Urinary bladder (tissue), 4 donors: ENCODE data around the gene AATF. TPM values are rescaled to one million over a fixed set of nuclear protein-coding genes. Genes with fewer than 3 reads are reported as not detected.

Experiments used
- DNase-seq: peaks from one replicate; pipeline ENCODE4 v3.0.0-alpha.2; 2015; ENCODE audit errors: extremely low spot score
- H3K27ac ChIP-seq: one replicate; pipeline ENCODE4 v1.5.1; 2013; ENCODE audit warnings: low read depth, mild to moderate bottlenecking, moderate library complexity
- H3K36me3 ChIP-seq: one replicate; pipeline ENCODE4 v1.6.1; 2013; ENCODE audit warnings: mild to moderate bottlenecking, moderate library complexity; ENCODE audit not compliant: insufficient read depth
- H3K4me1 ChIP-seq: one replicate; pipeline ENCODE4 v1.6.1; 2013; ENCODE audit warnings: mild to moderate bottlenecking, moderate library complexity; ENCODE audit not compliant: insufficient read depth
- H3K4me3 ChIP-seq: one replicate; pipeline ENCODE4 v1.5.1; 2013; ENCODE audit warnings: low read depth, low read length
- WGBS: extraction: QIAGEN DNeasy Blood & Tissue Kit; methylation state at CpG from one replicate; pipeline ENCODE4 v1.1.7; 2013; 5-methylcytosine and 5-hydroxymethylcytosine counted together
- polyA plus RNA-seq: library from polyadenylated mRNA; stranded (reverse); fragments of 200-250 nt; gene quantifications from one replicate; pipeline ENCODE4 v1.2.3, GENCODE V29; 2013
- total RNA-seq: library from RNA; depleted of rRNA; stranded (reverse); fragments of >200 nt; gene quantifications from one replicate; pipeline ENCODE4 v1.2.3, GENCODE V29; 2014
- donor health status: healthy with polysubstance abuse.
- donor health status: healthy.

The AATF gene
- total RNA-seq (11.3 TPM), polyA plus RNA-seq (46.0 TPM)

DNA sequence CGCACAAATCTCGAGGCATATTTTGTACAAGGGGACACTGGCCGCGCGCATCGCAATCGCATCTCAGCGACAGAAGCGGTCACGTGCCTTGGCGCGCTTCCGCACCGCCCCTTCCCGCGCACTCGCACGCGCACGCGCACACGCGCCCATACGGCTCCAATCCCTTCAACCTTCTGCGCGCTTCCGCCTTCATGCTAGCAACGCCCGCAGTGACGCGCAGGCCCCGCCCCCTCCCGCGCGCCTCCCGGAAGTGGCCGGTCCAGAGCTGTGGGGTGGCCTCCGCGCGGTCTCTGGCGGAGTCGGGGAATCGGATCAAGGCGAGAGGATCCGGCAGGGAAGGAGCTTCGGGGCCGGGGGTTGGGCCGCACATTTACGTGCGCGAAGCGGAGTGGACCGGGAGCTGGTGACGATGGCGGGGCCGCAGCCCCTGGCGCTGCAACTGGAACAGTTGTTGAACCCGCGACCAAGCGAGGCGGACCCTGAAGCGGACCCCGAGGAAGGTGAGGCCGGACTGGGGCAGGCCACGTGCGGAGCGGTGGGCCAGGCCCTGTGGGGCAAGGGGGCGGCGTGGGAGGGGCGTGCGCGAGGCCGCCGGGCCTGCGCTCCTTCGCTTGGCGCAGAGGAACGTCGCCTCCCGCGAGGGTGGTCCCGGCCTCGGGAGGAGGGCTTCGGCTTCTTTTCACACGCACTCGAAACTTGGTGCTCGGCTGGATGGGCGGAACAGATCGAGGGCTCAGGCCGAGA is at the start of gene AATF:
Gene AATF, plus strand, starts transcription at position 238 of the 744 bp plus-strand sequence. Its CDS starts 172 bp downstream, at position 410.
- peak within 1 kb of the TSS; percentile 66 for H3K27ac ChIP-seq
- under 1% methylated on average over 90 of the region's 90 CpGs for WGBS
- peaks cover 2% of the 10 kb centered on the region for H3K4me1 ChIP-seq
- peak within 1 kb of the TSS; percentile 83 for H3K4me3 ChIP-seq
- peaks cover 4% of the 10 kb centered on the region for H3K36me3 ChIP-seq
- peak; percentile 80 for DNase-seq

DNA sequence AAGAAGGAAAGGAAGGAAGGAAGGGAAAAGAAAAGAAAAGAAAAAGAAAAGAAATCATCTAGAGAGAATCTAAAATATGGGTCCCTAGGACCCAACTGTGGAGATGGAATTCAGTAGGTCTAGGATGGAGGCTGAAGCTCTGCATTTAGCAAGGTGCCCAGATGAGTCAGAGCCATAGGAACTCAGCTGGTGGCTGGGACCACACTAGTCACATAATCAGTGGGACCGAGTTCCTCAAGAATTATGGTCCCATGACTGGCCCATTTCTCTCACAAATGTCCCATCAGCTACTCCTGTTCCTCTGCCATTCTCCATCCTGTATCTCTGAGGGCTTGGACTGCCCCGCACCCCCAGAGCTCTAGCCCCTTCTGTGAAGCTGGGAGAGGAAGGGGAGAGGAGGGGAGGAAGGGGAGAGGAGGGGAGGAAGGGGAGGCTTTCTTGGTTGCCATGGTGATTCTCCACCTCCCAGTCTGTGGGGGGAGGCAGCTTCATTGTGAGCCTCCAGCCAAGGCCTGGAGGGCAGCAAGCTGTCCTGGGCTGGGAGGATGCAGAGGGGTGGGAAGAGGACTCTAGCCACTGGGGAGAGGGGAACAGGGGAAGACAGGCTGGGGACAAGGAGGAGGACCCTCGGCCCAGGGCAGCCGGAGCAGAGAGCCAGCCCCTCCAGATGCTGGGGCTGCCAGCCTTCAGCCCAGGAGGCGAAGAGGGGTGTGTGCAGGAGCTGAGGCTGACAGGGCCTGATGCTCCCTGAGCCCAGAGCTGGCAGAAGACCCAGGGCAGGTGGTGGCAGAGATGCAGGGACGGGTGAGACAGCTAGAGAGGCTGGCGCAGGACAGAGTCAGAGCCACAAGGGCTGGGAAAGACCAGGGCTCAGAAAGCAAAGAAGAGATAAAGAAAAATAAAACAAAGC is 49.2 kb upstream of the AATF start:
- 57% methylated on average over 7 of the region's 7 CpGs for WGBS

GRCh38 chr17:36900160-36900512 is 48.6 kb upstream of the AATF start:
- no peak for DNase-seq
- Histone ChIP-seq H3K27ac (no peak overlapping the region), H3K4me1 (no peaks in the 10 kb centered on the region), H3K36me3 (no peaks in the 10 kb centered on the region), H3K4me3 (no peak overlapping the region)
- 57% methylated on average over 7 of the region's 7 CpGs for WGBS

More for the DNA sequence above, 49.2 kb upstream of the AATF start:
- Histone ChIP-seq H3K36me3 (no peaks in the 10 kb centered on the region), H3K27ac (no peak overlapping the region), H3K4me1 (no peaks in the 10 kb centered on the region), H3K4me3 (no peak overlapping the region)
- no peak for DNase-seq

GRCh38 chr17:36901506-36901905 is 47.2 kb upstream of the AATF start:
- Histone ChIP-seq H3K4me3 (no peak overlapping the region), H3K27ac (no peak overlapping the region), H3K4me1 (no peaks in the 10 kb centered on the region), H3K36me3 (no peaks in the 10 kb centered on the region)
- 42% methylated on average over 14 of the region's 14 CpGs for WGBS
- no peak for DNase-seq

GRCh38 chr17:36907407-36907806 is 41.3 kb upstream of the AATF start:
- DNase-seq, result no peak
- H3K36me3 ChIP-seq, result no peaks in the 10 kb centered on the region
- WGBS, result 47% methylated on average over 10 of the region's 10 CpGs
- H3K4me1 ChIP-seq, result peaks cover 2% of the 10 kb centered on the region
- no peak overlapping the region for H3K4me3 ChIP-seq
- no peak overlapping the region for H3K27ac ChIP-seq

DNA sequence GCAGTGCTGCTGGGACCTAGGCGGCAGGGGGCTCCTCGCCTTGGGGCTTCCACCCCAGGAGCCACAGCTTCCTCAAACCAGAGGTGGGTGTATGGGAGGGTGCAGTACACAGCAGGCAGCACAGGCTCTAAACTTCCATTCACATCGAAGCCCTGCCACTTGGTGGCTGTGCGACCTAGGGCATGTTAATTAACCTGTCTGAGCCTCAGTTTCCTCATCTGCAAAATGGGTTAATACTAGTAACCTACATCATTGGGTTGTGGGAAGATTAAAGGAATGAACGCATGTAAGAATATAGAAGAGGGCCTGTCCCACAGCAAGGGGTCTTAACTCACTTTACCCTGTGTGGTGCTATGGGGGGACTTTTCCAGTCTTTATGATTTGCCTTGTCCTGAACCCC is 38.2 kb upstream of the AATF start:
- WGBS, result 69% methylated on average over 5 of the region's 5 CpGs
- no peak for DNase-seq
- Histone ChIP-seq H3K4me3 (no peak overlapping the region), H3K36me3 (no peaks in the 10 kb centered on the region), H3K27ac (no peak overlapping the region), H3K4me1 (peaks cover 2% of the 10 kb centered on the region)

DNA sequence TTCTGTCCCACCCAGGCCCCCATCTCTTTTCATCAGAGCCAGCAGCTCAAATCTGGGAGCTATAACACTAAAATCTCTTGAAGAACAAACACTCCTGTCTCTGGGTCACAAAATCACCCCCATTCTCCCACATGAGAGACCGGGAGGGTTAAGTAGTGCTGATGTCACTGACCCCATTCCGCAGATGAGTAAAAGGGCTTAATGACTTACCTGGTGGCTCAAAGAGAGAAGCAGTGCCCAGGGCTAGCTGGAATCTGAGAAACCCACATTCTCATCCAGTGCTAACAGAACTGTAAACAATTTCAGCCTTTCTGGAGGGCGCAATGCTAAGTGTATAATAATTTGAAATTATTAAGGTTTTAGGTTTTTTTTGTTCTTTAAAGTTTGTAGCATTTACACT is 37.8 kb upstream of the AATF start:
- WGBS, result 55% methylated on average over 3 of the region's 3 CpGs
- H3K36me3 ChIP-seq, result no peaks in the 10 kb centered on the region
- no peak overlapping the region for H3K4me3 ChIP-seq
- no peak for DNase-seq
- H3K4me1 ChIP-seq, result peaks cover 2% of the 10 kb centered on the region
- H3K27ac ChIP-seq, result no peak overlapping the region

- H3K27ac ChIP-seq, result no peak overlapping the region
- no peaks in the 10 kb centered on the region for H3K36me3 ChIP-seq
- DNase-seq, result no peak
- 29% methylated on average over 5 of the region's 5 CpGs for WGBS
- H3K4me1 ChIP-seq, result no peaks in the 10 kb centered on the region
- H3K4me3 ChIP-seq, result no peak overlapping the region
These were observed 35.6 kb upstream of the AATF start for GRCh38 chr17:36913132-36913531.

DNA sequence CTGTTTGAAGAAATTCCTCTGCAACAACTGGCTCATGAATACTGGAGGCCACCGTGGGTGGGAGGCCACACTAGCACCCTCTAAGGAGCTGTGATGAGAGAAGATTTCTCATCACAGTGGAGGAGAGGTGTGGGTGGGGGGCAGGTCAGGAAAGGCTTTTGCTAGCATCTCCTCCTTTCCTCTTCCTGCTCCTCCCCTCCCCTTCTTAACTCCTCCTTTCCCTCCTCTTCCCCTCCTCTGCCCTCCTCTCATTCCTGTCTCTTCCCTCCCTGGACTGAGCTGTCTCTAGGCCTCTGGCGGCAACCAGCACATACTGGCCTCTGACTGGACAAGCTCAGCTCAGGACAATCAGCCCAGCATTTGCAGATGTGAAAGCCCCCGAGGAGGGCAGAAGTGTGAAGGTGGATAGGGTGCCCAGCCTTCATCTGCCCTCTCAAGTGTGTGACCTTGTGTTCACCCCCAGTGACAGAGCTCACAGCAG is 30.5 kb upstream of the AATF start:
- H3K36me3 ChIP-seq, result no peaks in the 10 kb centered on the region
- H3K4me3 ChIP-seq, result no peak overlapping the region
- H3K27ac ChIP-seq, result no peak overlapping the region
- DNase-seq, result no peak
- WGBS, result 29% methylated on average over 3 of the region's 3 CpGs
- no peaks in the 10 kb centered on the region for H3K4me1 ChIP-seq

DNA sequence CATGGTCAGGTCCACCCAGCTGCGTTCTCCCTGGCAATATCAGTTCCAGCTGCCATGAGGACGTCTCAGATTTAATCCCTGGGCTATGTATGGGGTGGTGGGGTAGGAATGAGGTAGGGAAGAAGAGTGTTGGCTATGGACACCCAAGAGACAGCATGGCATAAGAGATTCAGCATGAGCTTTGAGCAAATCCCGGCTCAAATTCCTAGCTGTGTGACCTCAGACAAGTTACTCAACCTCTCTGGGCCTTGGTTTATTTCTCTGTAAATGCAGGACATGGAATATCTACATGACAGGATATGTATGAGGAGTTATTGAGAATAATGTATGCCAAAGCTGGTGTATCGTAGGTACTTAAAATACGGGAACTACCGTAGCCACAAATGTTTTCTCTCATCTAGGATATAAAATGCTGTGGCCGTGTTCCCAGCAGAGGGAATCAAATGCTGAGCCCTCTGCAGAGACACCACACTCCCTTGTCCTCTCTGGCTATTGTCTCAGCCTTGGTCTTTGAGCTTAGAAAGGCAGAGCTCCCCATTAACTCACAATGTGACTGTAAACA is 29.3 kb upstream of the AATF start:
- Histone ChIP-seq H3K4me1 (no peaks in the 10 kb centered on the region), H3K36me3 (no peaks in the 10 kb centered on the region), H3K27ac (no peak overlapping the region), H3K4me3 (no peak overlapping the region)
- no peak for DNase-seq
- WGBS, result 65% methylated on average over 7 of the region's 7 CpGs

DNA sequence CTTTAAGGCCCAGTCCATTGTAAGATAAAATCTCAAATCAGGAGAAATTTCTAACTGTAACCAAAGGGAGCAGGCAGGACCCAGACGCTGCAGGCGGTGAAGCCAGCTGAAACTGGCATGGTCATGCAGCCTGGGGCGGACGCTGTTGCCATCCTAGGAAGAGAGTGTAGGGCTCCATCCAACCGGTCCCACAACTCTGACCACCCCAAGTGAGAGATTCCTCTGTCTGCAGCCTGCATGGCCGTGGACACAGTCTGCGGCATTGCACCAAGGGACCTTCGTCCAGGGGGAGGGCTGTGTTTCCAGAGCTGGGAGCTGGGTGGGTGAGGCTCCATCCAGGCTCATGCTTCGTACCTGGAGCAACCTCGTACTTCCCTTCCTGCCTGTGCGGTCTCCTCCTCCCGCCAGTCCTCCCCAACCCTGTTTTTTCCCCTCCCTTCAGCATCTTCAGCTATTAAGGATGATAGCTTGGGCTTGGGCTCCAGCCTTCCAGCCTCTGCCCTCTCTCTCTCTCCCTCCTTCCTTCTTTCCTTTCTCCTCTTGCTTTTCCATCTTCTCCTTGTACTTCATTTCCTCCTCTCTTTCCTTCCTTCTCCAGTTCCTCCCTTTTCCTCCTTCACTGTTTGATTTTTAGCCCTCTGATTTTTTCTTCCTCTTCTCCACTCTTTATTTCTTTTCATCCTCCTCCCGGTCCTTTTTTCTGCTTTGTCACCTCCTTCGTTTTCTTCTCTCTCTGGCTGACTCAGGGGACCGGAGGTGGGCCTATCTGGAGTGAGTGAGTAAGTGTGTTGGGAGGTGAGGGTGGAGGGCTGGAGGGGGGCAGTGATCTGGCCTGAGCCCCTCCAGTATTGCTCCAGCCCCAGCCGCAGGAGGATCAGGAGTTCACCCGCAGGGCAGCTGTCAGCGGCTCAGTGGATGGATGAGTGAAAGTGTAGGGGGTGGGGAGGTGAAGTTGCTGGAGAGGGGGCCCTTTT is 28.4 kb upstream of the AATF start:
- WGBS, result 37% methylated on average over 18 of the region's 18 CpGs

DNA sequence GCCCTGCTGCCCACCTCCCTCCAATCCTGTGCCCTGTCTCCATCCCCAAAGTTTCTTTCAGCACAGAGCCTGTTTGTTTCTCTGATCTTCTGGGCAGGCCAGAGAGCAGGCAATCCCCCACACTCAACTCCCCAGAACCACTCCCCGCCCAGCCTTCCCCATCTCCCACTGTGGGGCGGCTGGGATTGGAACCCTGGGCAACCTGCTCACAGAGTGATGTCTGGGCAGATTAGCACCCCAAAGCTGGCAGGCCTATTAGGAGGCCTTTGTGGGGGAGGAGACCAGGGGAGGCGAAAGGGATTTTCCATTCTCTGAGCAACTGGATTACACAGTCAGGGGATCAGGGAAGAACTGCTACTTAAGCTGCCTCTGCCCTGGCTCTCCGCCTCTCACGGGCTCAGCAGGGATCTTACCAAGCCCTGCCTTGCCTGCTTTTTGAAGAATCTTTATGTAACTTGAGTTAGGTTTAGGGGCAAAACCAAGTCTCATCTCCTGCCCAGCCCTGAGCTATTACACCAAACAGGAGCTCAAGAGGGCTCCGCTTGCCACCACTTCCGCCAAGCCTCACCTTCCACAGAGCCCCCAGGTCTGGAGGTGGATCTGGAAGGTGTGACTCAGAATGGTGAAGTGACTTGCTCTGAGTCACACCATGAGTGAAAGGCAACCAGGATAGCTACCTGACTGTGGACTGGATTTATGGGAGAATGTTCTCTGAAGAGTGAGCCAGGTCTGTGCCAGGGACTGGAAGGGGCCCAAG is 27.5 kb upstream of the AATF start:
- 56% methylated on average over 7 of the region's 7 CpGs for WGBS
- no peaks in the 10 kb centered on the region for H3K4me1 ChIP-seq
- no peak for DNase-seq
- no peak overlapping the region for H3K27ac ChIP-seq
- no peaks in the 10 kb centered on the region for H3K36me3 ChIP-seq
- no peak overlapping the region for H3K4me3 ChIP-seq

More for the DNA sequence above, 28.4 kb upstream of the AATF start:
- no peaks in the 10 kb centered on the region for H3K36me3 ChIP-seq
- no peaks in the 10 kb centered on the region for H3K4me1 ChIP-seq
- no peak for DNase-seq
- no peak overlapping the region for H3K4me3 ChIP-seq
- H3K27ac ChIP-seq, result no peak overlapping the region
